RWPE1 (cell line): Measurements from ENCODE around the gene RAB4A.

Source experiments
- CTCF ChIA-PET: fragments of 350-600 bp; sonication (Branson Sonifier 250); formaldehyde crosslinking; extraction: SDS; loops from one replicate; lab custom pipeline; 2021; lab: Yijun Ruan, JAX
- POLR2A ChIA-PET: fragments of 400-600 bp; formaldehyde crosslinking; extraction: SDS; loops from one replicate; lab custom pipeline; 2020; ENCODE audit warnings: antibody characterized with exemption; ENCODE audit not compliant: low non-redundant PET; lab: Yijun Ruan, JAX
- DNase-seq: peaks from one replicate; pipeline ENCODE4 v3.0.0; 2012; ENCODE audit warnings: low spot score
- H3K27ac ChIP-seq: fragments of 450-650 bp; 2 replicates; pipeline ENCODE4 v1.5.1; 2017
- TF ChIP-seq, protein P1 (sequence below): fragments of 450-650 bp; conservative IDR thresholded peaks from 2 replicates; pipeline ENCODE4 v1.5.1; 2017; ENCODE audit warnings: low read depth, mild to moderate bottlenecking

Gene RAB4A

GRCh38 chr1:229272164-229273158 lies 1.6 kb downstream of the RAB4A start:
- ChIA-PET POLR2A (no interaction called here), CTCF (interaction anchor here (0.6 to 1.4 kb wide), 2 partner anchors 13 to 209 kb away, joined by 4 to 8 read pairs; no protein-coding TSS in a partner anchor)
- no peak for DNase-seq
- TF ChIP-seq, protein P1, sequence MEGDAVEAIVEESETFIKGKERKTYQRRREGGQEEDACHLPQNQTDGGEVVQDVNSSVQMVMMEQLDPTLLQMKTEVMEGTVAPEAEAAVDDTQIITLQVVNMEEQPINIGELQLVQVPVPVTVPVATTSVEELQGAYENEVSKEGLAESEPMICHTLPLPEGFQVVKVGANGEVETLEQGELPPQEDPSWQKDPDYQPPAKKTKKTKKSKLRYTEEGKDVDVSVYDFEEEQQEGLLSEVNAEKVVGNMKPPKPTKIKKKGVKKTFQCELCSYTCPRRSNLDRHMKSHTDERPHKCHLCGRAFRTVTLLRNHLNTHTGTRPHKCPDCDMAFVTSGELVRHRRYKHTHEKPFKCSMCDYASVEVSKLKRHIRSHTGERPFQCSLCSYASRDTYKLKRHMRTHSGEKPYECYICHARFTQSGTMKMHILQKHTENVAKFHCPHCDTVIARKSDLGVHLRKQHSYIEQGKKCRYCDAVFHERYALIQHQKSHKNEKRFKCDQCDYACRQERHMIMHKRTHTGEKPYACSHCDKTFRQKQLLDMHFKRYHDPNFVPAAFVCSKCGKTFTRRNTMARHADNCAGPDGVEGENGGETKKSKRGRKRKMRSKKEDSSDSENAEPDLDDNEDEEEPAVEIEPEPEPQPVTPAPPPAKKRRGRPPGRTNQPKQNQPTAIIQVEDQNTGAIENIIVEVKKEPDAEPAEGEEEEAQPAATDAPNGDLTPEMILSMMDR: no peak
- peak overlapping the region; percentile 62 for H3K27ac ChIP-seq

DNA sequence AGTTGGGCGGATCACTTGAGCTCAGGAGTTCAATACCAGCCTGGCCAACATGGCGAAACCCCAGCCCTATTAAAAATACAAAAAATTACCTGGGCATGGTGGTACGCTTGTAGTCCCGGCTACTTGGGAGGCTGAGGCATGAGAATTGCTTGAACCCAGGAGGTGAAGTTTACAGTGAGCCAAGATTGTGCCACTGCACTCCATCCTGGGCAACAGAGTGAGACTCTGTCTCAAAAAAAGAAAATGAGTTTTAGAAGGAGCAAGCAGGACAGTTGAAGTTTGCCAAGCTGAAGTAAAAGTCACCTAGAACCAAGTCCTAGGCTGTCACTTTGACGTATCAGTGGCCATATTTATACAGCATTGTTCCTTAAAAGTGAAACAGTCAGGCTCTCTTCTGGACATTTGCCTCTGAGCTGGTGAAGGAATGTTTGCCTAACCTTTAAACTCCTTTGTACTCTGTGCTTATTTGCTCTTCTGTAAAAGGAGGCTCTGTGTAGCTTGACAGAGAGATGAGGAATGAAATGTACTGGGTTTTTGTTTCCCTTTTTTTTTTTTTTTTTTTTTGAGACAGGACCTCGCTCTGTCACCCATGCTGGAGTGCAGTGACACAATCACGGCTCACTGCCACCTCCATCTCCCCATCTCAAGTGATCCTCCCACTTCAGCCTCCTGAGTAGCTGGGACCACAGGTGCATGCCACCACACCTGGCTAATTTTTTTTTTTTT lies 2.8 kb downstream of the RAB4A start:
- ChIA-PET POLR2A (no interaction called here), CTCF (interaction anchor here (1.4 kb wide), 1 partner anchor 208 kb away, joined by 8 read pairs; no protein-coding TSS in a partner anchor)
- DNase-seq: no peak
- TF ChIP-seq, protein P1: no peak
- H3K27ac ChIP-seq: no peak overlapping the region

- ChIA-PET CTCF (no interaction called here), POLR2A (no interaction called here)
- no peak overlapping the region for H3K27ac ChIP-seq
- DNase-seq: no peak
- TF ChIP-seq, protein P1: no peak
Observed at GRCh38 chr1:229275005-229275404, 4.1 kb downstream of the RAB4A start.

DNA sequence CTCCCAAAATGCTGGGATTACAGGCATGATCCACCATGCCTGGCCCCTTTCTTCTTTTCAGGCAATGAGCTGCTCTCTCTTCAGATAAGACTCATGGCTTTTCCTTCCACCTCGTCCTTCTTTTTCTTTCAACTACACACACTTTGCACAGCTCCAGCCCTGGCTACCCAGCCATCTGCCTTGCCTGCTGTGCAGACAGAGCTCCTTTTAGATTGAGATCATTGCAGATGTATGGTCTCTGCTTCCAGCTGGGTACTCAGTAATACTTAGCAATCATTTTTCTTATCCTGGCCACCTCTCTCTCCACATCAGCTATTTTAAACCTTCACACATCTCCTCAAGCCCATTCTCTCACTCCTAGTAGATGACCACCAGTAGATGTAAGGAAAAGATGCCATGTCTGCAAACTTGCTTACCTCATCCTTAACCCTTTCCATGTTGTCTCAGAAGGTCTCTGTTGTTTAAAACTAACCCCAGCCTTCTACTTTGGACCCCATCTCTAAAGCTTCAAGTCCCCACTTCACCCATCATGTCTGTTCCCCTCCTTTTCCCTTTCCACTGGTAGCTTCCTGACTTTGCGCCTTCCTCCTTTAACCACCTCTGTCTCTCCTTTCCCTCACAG lies 7.3 kb downstream of the RAB4A start:
- ChIA-PET CTCF (no interaction called here), POLR2A (no interaction called here)
- no peak for DNase-seq
- no peak overlapping the region for H3K27ac ChIP-seq
- TF ChIP-seq, protein P1: no peak

DNA sequence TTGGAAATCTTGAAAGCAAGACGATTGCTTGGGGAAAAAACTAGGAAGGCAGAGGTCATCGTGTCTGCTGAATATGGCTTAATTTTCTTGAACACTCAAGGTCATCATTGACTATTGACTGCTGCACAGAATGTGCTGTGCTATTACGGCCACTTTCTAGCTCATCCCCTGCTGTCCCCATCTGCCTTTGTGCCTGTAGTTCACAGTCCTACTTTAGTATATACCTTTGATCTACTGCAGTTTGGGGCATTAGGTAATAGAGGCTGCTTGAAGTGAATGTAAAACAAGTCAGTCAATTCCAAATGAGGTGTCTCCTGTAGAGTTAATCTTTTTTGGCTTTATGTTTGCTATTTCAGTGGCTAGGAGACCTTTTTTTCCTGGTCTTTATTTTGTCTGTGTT lies 8.3 kb downstream of the RAB4A start:
- ChIA-PET CTCF (interaction anchor here (0.6 kb wide), 1 partner anchor 212 kb away, joined by 4 read pairs; no protein-coding TSS in a partner anchor), POLR2A (no interaction called here)
- no peak overlapping the region for H3K27ac ChIP-seq
- TF ChIP-seq, protein P1: no peak
- no peak for DNase-seq
